NCI-H526 treated with DMSO at 0.1 percent for 48 hours (cell line): ENCODE data around the gene GHITM.
"Not testable (repeated sequence)": the region's sequence is repeated elsewhere in the genome, so short reads cannot be mapped to it uniquely, and the experiment has no call there.

Source experiments
- DNase-seq: peaks from one replicate; lab custom pipeline; 2025; lab: John Stamatoyannopoulos, UW

Gene GHITM

DNA sequence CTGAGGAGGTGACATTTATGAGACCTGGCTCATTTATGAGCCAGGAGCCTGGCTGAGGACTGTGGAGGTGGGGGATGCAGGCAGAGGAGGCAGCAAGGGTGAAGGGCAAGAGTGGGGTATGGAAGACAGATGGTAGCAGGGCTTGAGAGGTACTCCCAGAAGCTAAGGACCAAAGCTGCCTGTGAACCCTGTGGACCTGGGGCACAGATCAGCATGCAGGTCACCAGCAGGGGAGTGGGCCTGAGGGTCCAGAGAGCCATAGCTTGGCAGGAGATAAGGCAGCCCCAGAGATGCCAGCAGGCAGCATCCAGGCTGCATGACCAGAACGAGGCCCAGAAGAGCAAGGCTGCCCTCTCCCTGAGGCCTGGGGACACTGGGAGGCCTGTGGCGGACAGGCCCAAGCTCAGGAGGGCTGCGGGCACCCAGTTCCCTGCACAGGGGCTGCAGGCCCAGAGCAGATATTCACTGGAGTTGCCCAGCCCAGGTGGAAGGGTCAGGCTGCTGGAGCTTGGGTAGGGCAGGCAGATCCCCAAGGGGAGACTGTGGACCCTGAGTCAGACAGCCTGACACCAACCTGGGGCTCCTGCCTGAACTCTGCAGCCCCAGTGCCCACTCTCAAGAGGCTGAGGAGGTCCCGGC is 37.6 kb downstream of the GHITM start:
- no peak for DNase-seq

DNA sequence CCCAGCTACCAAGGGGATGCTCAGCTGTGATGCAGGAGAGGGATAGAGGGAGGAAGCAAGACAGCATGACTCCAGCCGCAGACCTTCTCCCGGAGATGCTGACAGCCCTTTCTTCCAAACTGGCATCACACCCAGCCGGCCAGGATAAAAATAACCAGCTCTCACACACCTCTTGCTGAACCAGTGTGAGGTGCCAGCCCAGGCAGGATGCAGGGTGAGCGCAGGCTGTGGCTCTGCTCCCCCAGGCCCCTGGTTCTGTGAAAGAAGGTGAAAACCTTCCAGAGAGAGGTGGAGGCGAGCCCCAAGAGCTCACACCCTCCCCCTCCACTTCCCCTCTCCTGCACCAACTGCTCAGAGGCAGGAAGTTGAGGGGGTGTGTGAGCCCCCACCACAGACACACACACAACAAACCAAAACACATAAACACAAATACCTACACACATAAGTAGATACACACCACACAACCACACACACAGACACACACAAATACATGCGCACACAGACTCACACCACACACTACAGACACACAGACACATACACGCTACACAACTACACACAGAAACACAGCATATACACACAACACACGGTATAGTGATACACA is 38.3 kb downstream of the GHITM start:
- DNase-seq: no peak

DNA sequence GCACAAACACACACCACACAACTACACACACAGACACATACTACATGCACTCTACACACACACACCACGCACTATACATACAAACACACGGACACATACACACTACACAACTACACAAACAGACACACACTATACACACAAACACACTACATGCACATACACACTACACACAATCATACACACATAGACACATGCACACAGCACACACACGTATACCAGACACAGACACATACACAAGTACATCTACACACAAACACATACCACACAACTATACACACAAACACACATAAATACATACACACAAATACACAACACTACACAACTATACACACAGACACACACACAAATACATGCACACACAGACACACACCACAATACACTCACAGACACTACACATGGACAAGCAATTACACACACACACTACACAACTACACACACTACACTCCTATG is 38.9 kb downstream of the GHITM start:
- no peak for DNase-seq

DNA sequence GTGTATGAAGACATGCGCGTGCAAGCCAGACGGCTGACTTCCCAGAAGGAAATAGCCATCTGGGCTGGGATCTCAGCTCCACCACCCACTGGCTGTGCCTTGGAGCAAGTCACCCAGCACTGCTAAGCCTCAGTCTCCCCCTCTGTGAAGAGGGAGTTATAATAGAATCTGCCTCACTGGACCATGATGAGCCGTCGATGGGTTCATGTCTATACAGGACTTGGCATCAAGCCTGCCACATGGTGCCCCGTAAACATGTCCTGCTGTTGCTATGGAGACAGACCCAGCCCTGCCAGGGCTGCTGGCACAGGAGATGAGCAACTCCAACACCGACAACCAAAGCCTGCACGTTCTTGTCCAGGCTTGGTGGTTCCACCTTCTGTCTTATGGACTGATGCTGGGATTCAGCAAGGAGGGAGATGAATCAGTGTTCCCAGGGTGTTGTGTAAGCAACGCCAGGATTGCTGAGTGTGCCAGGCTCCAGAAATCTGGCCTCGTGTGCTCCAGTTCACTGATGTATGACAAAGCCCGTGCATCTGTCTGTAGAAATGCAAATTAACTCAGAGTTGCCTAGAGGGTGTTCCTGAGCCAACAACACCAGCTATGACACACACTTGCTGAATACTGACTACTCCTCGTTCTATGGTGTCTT is 39.9 kb downstream of the GHITM start:
- DNase-seq: peak; percentile 65

DNA sequence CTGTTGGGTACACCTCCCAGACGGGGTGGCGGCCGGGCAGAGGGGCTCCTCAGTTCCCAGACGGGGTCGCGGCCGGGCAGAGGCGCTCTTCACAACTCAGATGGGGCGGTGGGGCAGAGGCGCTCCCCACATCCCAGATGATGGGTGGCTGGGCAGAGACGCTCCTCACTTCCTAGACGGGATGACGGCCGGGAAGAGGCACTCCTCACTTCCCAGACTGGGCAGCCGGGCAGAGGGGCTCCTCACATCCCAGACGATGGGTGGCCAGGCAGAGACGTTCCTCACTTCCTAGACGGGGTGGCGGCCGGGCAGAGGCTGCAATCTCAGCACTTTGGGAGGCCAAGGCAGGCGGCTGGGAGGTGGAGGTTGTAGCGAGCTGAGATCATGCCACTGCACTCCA is 41.1 kb downstream of the GHITM start:
- DNase-seq: not testable (repeated sequence)

DNA sequence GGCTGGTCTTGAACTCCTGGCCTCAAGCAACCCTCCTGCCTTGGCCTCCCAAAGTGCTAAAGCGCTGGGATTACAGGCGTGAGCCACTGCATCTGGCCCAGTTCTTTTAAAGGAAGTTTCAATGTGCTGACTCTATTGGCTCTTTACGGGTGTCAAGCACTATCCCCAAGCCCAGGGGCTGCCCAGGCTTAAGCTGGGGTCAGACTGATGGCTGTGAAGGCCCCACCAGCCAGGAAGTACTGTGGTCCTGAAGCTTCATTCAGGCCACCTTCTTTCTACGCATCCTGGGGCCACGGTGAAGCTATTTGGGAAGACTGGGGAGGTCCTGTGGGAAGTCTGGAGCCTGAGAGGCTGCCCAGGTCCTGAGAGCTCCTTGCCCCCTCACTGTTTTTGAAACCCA is 42.3 kb downstream of the GHITM start:
- DNase-seq: no peak

DNA sequence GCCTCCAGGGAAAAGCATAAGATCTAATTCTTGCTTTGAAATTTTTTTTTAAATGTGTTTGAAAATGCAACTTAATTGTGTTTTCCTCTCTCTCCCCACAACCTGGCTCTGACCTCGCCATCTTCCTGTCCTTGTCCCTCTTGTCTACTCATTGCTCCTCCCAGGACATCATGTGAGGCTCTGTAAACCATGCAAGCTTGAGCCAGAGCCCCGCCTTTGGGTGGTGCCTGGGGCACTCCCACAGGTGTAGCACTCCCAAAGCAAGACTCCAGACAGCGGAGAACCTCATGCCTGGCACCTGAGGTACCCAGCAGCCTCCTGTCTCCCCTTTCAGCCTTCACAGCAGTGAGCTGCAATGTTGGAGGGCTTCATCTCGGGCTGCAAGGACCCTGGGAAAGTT is 45.2 kb downstream of the GHITM start:
- DNase-seq: no peak

DNA sequence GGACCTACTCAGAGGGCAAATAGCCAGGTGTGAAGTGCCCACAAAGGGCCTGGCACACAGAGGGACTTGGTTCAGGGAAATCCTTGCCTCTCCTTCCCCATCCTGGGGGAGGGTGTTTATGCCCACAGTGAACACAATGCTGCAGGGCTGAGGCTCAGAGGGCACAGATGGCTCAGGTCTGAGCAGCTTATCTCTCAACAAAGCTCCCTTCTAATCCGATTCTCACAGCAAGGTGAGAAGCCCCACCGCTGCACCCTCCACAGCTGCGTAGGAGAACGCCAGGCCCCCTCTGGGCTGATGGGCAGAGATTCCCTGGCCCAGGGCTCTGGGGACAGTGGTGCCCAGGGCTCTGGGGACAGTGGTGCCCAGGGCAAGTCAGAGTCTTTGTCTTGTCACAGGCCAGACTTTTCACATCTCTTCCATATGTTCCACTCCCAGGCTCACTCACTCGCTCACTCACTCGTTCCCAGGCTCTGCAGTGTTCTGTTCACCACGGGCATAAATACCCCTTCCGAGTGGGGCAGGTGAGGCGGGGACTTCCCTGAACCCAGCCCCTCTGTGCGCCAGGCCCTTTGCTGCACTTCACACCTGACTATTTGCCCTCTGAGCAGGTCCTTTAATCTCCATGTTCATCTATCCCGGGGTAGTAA is 46.3 kb downstream of the GHITM start:
- DNase-seq: no peak

DNA sequence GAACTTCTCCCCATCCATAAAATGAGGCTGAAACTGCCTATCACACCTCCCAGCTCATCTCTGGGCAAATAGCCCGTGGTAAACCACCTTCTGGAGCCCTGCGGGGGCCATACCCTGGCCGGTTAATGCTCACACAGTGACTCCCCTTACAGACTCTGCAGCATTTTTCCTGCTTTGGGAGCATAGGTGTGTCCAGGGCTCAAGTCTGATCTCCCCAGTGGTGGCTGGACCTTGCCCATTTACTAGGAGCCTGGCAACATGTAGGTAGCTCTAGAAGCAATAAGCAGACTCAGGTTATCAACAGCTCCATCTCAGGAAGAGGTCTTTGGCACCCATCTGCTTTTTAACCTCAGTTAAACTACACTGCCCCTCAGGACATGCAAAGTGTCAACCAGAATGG is 49.5 kb downstream of the GHITM start:
- no peak for DNase-seq

DNA sequence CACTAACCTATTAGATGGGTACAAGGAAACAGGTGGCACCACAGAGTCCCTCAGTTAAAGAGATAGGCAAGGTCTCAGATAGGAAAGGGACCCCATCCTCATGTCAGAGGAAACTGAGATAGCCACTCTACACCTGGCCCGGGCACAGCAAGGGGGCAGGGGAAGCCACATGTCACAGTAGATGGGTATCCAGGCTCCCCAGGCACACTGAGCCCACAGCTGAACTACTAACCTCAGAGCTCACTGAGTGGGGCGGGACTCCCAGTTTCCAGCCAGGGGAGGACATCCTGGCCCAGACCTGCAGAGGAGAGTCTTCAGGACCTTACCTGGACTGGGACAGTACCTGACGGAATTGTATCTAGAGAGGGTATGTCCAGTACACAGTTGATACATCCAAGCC is 51.3 kb downstream of the GHITM start:
- no peak for DNase-seq

DNA sequence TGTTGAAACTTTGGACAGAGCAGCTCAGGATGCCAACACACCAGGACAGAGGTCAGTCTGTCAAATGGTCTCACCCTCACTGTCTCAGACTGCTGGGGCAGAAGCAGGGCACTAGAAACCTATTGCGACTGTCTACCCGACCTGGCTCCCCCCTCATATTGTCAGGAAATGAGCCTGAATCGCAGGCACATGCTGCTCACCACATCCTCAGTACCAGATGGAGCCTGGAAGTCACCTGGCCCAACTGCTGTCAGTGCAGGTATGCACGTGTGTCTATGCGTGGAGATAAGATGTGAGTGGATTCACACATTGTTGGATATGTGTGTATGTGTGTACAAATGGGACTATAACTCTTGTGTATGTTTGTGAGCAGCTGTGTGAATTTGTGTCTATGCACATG is 51.8 kb downstream of the GHITM start:
- no peak for DNase-seq

DNA sequence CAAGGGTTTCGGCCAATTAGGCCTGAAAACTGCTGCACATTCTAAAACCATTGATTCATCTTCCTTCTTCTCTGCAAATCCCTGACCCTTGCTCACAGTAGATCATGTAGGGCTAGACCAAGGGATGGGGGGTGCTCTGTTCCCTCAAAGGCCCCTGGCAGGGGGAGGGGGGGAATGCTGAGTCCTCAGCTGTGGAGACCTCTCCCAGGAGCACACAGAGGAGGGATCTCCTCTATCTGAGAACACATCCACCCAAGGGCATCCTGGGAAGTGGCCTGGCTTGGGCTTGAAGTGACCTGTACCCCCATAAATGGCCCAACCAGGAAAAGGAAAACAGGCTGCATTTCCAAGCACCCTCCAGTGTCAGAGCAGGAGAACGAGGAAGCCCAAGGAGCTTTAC is 54.0 kb downstream of the GHITM start:
- DNase-seq: no peak

DNA sequence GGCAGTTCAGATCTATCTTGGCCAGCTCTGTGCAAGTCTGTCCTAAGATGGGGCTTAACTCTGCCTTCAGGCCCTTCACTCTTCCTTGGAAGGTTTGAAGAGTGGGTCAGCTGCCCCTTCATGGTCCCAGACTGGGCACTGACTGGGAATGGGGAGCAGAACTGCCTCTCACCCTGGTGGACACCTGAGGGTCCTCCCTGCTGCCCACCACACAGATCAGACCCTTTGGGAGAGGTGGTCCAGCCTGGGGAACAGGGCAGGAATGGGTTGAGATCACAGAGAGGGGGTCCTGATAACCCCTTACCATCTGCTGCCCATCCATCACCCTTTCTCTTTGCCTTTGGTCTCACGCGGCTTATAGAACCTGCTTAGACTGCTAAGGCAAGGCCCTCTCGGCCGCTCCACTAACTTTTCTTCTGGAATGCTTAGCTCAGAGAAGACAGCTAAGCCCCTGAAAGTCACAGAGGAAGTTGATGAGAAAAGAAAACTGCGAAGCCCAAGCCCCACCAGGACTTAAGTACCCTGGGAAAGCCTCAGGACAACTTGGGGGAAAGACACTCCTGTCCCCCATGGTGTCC is 54.6 kb downstream of the GHITM start:
- no peak for DNase-seq

DNA sequence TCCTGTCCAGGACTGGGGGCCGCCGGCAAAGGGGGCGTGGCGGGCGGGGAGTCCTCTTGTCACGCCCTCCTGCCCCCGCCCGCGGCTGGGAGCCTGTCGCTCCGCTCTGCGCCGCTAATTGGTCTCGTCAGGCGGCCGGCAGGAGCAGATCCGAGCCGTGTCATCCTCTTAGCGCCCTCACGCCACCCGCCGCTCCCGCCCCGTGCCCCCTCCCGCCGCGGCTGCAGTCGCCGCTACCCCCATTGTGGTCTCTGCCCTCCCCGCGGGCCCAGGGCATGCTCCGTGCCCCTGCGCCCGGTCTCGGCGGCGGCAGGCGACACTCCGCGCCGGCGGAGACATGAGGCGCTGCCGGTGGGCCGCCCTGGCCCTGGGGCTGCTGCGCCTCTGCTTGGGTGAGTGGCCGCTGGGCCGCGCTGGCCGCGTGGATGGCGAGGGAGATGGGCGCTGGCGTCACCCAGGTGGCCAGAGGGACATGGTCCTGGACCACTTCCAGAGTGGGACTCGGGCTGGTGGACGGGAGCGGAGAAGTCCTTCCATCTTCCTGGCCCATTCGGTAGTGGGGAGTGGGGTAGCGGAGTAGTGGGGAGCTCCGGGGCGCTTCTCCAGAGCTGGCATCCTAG is 55.2 kb downstream of the GHITM start, which contains the start of gene CDHR1:
CDHR1 (plus strand) TSS at position 114 of the 620 bp plus-strand sequence; CDS start at position 338, 224 bp downstream.
- DNase-seq: peak; percentile 4

DNA sequence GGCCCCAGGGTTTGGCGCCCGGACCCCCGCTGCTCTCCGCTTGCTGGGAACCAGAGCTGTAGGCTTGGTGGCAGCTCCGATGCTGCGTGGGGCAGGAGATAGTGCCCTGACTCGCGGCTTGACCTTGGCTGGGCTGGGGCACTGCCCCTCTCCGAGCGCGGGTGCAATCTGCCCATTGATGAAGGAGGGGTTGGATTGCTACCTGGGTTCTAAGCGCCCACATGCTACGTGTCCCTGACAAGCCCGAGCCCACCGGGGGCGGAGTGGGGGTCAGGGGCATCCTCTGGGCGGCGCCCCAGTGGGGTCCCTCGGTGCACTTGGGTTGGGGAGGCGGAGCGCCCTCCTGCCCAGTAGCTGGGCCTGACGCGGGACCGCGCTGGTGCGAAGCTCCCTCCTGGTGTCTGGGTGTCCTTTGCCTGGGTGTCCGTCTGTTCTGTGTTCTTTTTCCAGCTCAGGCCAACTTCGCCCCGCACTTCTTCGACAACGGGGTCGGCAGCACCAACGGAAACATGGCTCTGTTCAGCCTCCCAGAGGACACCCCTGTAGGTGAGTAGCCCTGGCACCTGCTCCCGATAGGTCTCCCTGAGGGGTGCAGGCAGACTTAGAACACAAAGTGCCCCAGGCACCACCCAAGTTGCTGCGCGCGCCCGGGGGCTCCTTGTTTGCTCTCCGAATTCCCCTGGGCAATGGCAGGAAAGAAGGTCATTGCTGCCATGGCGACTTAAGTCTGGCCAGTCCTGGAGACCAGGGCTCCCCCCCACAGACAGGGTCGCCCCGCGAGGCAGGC is 55.9 kb downstream of the GHITM start:
- DNase-seq: no peak

DNA sequence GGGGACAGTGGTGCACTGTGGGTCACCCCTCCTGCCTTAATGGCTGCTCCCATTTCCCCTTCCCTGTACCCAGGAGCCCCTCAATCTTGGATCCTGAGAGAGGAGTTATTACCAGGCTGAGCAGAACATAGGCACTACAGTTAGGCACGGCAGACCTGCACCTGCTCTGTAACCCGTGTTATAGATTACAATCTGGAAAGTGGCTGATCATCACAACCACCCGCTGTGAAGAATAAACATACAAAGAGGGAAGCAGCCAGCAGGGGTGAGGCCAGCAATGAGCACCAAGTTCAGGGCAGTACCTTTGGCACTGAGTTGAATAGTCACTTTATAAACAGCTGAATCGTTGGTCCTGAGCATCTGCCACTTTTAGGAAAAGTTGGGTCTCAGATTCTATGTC is 56.8 kb downstream of the GHITM start:
- no peak for DNase-seq

DNA sequence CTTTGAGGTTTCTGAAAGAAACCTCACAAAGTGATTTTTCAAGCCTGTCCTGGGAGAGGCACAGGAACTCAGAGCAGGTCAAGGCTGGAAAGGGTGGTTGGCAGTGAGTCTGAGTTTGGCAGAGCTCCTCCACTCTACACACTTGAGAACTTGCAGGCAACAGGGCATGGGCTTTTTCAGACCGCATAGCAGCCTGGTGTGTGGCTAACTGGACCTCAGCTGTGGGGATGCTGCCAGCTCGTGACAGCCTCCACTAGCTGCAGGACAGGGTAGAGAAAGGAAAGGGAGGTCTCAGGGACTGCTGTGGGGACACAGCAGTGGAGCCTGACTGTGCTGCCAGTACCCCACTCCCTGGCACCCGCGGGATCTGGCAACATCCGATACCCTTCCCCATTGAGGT is 57.6 kb downstream of the GHITM start:
- DNase-seq: no peak

DNA sequence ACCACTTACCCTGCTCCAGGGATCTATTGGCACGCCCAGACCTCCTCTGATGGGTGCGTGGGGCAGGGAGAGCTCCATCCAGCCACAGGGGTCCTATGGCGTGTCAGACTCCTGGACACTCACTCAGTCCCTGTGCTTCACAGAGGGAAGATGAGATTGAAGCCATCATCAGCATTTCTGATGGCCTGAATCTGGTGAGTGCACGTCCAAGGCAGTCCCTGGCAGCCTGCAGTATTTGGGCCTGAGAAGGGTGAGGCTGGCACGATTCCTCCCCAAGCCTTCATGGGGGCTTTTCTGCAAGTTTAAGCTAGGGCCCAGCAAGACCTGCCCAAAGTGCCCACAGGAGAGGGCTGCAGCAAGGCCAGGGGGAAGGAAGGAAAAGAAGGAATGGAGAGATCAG is 58.3 kb downstream of the GHITM start:
- no peak for DNase-seq

DNA sequence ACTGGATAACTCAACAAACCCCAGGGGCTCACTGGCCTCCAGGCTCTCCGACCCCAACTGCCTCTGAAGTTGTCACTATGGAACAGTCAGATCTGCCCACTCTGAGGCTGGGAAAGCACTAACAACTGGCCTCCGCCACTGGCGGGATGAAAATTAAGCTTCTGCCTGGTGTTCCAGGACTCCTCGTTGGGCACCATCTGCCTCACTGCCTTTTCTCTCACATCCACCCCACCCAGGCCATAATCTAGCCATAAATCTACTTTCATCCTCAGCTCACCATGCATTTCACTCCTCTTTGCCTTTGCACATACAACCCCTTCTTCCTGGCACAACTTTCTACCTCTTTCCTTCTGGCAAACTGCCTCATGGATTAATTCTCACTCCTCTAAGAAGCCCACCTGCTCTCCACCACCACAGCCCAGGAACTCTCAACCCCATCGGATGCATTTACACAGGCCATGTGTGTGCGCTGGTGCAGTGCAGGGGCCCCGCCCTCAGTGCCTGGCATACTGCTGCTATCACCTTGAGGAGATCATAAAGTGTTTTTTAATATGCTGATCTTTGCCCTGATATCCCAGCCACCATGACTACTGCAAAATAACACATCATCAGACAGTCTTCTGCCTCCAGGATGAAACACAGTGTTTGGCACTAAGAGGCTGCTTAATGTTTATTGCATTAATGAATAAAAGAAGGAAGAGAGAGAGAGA is 59.1 kb downstream of the GHITM start:
- DNase-seq: no peak

DNA sequence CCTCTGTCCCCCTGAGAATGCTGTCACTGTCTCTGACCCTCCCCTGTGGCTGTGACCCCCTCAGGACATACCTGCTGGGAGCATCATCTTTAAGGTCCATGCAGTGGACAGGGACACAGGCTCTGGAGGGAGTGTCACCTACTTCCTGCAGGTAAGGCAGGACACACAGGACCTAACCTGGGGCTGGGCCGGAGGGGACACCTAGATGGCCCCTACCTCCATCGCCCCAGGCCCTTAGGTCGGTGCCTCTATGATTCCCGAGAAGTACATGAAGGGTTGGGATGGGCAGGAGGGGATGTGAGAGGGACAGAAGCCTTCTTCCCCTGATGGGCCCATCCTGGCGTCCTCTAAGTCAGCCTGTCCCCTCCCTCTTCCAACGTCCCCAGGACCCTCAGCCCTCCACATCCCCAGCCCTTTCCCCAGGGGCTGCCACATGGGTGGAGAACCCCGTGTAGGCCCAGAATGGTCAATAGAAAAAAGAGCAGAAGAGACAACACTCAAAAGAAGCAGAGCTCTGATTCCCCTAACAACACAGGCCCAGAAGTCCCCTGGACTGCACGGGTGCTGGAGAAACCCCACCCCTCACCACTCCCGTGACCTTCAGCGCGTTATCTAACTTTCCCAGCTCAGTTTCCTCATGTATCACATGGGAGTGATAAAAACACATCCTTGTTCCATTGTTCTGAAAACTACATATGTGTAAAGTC is 61.4 kb downstream of the GHITM start:
- DNase-seq: no peak
